D721Med (cell line): Measurements from ENCODE around the gene SLC4A1AP.

ENCODE experiments used
- DNase-seq: peaks from one replicate; pipeline ENCODE4 v3.0.0; 2011; ENCODE audit warnings: low spot score; ENCODE audit not compliant: insufficient read length
- FAIRE-seq: peaks from 2 replicates; lab custom pipeline; 2011; peaks lifted over from hg19 to GRCh38; lab: Jason Lieb, UNC
- TF ChIP-seq, protein P1 (sequence below): IDR thresholded peaks from 2 replicates; pipeline ENCODE4 v1.5.1; 2012; ENCODE audit warnings: mild to moderate bottlenecking, control low read depth; ENCODE audit not compliant: insufficient read depth; ENCODE audit errors: missing control alignments

Gene SLC4A1AP

GRCh38 chr2:27704342-27704876 lies 40.7 kb downstream of the SLC4A1AP start:
- TF ChIP-seq, protein P1, sequence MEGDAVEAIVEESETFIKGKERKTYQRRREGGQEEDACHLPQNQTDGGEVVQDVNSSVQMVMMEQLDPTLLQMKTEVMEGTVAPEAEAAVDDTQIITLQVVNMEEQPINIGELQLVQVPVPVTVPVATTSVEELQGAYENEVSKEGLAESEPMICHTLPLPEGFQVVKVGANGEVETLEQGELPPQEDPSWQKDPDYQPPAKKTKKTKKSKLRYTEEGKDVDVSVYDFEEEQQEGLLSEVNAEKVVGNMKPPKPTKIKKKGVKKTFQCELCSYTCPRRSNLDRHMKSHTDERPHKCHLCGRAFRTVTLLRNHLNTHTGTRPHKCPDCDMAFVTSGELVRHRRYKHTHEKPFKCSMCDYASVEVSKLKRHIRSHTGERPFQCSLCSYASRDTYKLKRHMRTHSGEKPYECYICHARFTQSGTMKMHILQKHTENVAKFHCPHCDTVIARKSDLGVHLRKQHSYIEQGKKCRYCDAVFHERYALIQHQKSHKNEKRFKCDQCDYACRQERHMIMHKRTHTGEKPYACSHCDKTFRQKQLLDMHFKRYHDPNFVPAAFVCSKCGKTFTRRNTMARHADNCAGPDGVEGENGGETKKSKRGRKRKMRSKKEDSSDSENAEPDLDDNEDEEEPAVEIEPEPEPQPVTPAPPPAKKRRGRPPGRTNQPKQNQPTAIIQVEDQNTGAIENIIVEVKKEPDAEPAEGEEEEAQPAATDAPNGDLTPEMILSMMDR, result no peak
- DNase-seq (no peak), FAIRE-seq (no peak)

DNA sequence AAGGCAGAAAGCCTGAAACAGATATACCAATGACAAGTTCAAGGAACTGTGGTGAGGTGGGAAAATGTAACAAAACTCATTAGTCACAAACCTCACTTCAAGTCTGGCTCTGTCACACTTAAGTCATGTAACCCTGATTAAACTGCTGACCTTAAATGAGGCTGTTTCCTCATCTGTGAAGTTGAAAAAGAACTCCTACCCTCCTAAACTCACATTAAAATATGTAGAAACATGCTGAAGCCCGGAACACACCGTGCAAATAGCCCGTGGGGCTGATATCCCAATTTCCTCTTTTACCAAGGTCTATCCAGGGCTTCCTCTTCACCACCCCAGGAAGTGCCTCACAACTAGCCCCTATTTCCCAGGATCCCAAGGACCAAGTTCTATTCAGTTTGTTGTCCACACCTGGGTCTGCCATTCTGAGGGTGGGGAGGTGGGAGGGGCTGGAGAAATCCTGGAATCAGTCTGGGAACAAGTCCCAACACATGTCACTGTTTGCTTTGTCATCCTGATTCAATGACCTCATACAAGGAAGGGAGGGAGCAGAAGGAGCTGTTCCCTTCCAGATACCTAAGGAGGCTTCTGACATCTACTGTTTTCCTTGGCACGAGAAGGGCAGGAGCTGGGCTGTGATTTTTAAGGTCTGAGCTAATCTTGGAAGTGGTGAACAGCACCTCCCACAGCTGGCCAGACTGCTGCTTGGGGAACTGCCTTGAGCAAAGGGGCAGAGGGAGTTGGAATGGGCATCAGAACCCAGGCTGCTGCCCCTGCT lies 42.3 kb downstream of the SLC4A1AP start:
- no peak for DNase-seq
- TF ChIP-seq, protein P1, result no peak

GRCh38 chr2:27707462-27708256 lies 44.0 kb downstream of the SLC4A1AP start:
- TF ChIP-seq, protein P1, result no peak
- FAIRE-seq (no peak), DNase-seq (no peak)

More for the DNA sequence above, 42.3 kb downstream of the SLC4A1AP start:
- no peak for FAIRE-seq

GRCh38 chr2:27708257-27708654 lies 44.6 kb downstream of the SLC4A1AP start:
- TF ChIP-seq, protein P1, result no peak
- FAIRE-seq, result no peak
- DNase-seq, result no peak

GRCh38 chr2:27708666-27709065 lies 45.0 kb downstream of the SLC4A1AP start:
- TF ChIP-seq, protein P1, result no peak
- no peak for DNase-seq
- no peak for FAIRE-seq

DNA sequence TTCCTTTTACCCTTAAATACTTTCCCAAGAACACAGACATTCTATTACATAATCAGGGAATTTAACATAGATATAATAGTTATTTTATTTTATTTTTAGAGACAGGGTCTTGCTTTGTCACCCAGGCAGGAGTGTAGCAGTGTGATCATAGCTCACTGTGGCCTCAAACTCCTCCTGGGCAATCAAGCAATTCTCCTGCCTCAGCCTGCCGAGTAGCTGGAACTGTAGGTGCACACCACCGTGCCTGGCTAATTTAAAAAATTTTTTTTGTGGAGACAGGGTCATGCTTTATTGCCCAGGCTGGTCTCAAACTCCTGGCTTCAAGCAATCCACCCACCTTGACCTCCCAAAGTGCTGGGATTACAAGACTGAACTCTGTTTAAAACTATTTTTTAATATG lies 45.6 kb downstream of the SLC4A1AP start:
- DNase-seq (no peak), FAIRE-seq (no peak)
- TF ChIP-seq, protein P1, result no peak
